RWPE1 (cell line): ENCODE measurements around the gene COL26A1.
A peak's percentile ranks its signal among the peaks of the same experiment; 100 is the strongest.
"Not testable (repeated sequence)": the region's sequence is repeated elsewhere in the genome, so short reads cannot be mapped to it uniquely, and the experiment has no call there.

Source experiments
- CTCF ChIA-PET: fragments of 350-600 bp; sonication (Branson Sonifier 250); formaldehyde crosslinking; extraction: SDS; loops from one replicate; lab custom pipeline; 2021; lab: Yijun Ruan, JAX
- POLR2A ChIA-PET: fragments of 400-600 bp; formaldehyde crosslinking; extraction: SDS; loops from one replicate; lab custom pipeline; 2020; ENCODE audit warnings: antibody characterized with exemption; ENCODE audit not compliant: low non-redundant PET; lab: Yijun Ruan, JAX
- DNase-seq: peaks from one replicate; pipeline ENCODE4 v3.0.0; 2012; ENCODE audit warnings: low spot score
- H3K27ac ChIP-seq: fragments of 450-650 bp; 2 replicates; pipeline ENCODE4 v1.5.1; 2017
- CTCF ChIP-seq: fragments of 450-650 bp; conservative IDR thresholded peaks from 2 replicates; pipeline ENCODE4 v1.5.1; 2017; ENCODE audit warnings: low read depth, mild to moderate bottlenecking

The COL26A1 gene

GRCh38 chr7:101420436-101420835 is 57.8 kb downstream of the COL26A1 start:
- no peak for TF ChIP-seq CTCF
- DNase-seq = no peak
- ChIA-PET CTCF (no interaction called here), POLR2A (no interaction called here)
- H3K27ac ChIP-seq = no peak overlapping the region

GRCh38 chr7:101422356-101423195 is 59.9 kb downstream of the COL26A1 start:
- CTCF ChIA-PET = interaction anchor here (0.5 to 0.9 kb wide), 3 partner anchors 10 to 613 kb away, joined by 3 to 4 read pairs (median 3); no protein-coding TSS in a partner anchor
- no peak overlapping the region for H3K27ac ChIP-seq
- no peak for DNase-seq
- no peak for TF ChIP-seq CTCF
- POLR2A ChIA-PET = no interaction called here

GRCh38 chr7:101426303-101427011 is 63.8 kb downstream of the COL26A1 start:
- ChIA-PET CTCF (interaction anchor here (0.5 to 1.0 kb wide), 2 partner anchors 62 to 97 kb away, joined by 3 read pairs; no protein-coding TSS in a partner anchor), POLR2A (no interaction called here)
- DNase-seq = peak; percentile 77
- H3K27ac ChIP-seq = peak overlapping the region; percentile 38
- TF ChIP-seq CTCF = no peak

- CTCF ChIA-PET = no interaction called here
- no peak for DNase-seq
- POLR2A ChIA-PET = no interaction called here
- TF ChIP-seq CTCF = no peak
- no peak overlapping the region for H3K27ac ChIP-seq
These were observed 65.6 kb downstream of the COL26A1 start for GRCh38 chr7:101428093-101428866.

GRCh38 chr7:101432316-101432715 is 69.6 kb downstream of the COL26A1 start:
- ChIA-PET CTCF (interaction anchor here (0.6 kb wide), 1 partner anchor 49 kb away, joined by 3 read pairs; no protein-coding TSS in a partner anchor), POLR2A (no interaction called here)
- no peak overlapping the region for H3K27ac ChIP-seq
- TF ChIP-seq CTCF = no peak
- DNase-seq = no peak

- POLR2A ChIA-PET = no interaction called here
- TF ChIP-seq CTCF = no peak
- no peak for DNase-seq
- H3K27ac ChIP-seq = no peak overlapping the region
- CTCF ChIA-PET = no interaction called here
These were observed 71.0 kb downstream of the COL26A1 start for GRCh38 chr7:101433688-101434087.

- POLR2A ChIA-PET, CTCF ChIA-PET, H3K27ac ChIP-seq, DNase-seq: not testable (repeated sequence)
These were observed 71.5 kb downstream of the COL26A1 start for GRCh38 chr7:101434155-101434554.
